EH (cell line): ENCODE measurements around the gene SLC7A7.
"Not testable (repeated sequence)": the region's sequence is repeated elsewhere in the genome, so short reads cannot be mapped to it uniquely, and the experiment has no call there.

Experiments
- DNase-seq: peaks from one replicate; pipeline ENCODE4 v3.0.0-alpha.2; 2015; ENCODE audit warnings: low read depth

SLC7A7 gene

GRCh38 chr14:22814941-22815713 is at the start of gene SLC7A7:
Gene SLC7A7, minus strand, starts transcription at chr14:22815435. Its CDS starts 2,037 bp downstream, at chr14:22813398.
- DNase-seq = no peak

GRCh38 chr14:22864979-22865378 is 49.7 kb upstream of the SLC7A7 start:
- DNase-seq = no peak

GRCh38 chr14:22861651-22862050 is 46.4 kb upstream of the SLC7A7 start:
- DNase-seq = no peak

- not testable (repeated sequence) for DNase-seq
Observed at GRCh38 chr14:22860377-22860776, 45.1 kb upstream of the SLC7A7 start.

- no peak for DNase-seq
Observed at GRCh38 chr14:22856428-22856827, 41.2 kb upstream of the SLC7A7 start.

GRCh38 chr14:22854963-22855724 is 39.9 kb upstream of the SLC7A7 start:
- DNase-seq = no peak

GRCh38 chr14:22854296-22854695 is 39.1 kb upstream of the SLC7A7 start:
- not testable (repeated sequence) for DNase-seq

- peak; percentile 84 for DNase-seq
Observed at GRCh38 chr14:22852940-22853767, 37.9 kb upstream of the SLC7A7 start.

- no peak for DNase-seq
Observed at GRCh38 chr14:22852599-22852939, 37.3 kb upstream of the SLC7A7 start.

GRCh38 chr14:22852178-22852577 is 36.9 kb upstream of the SLC7A7 start:
- not testable (repeated sequence) for DNase-seq

GRCh38 chr14:22850944-22851764 is 35.9 kb upstream of the SLC7A7 start:
- DNase-seq = peak; percentile 98

GRCh38 chr14:22849212-22849819 is 34.1 kb upstream of the SLC7A7 start:
- DNase-seq = peak; percentile 17

- peak; percentile 89 for DNase-seq
Observed at GRCh38 chr14:22848351-22849164, 33.3 kb upstream of the SLC7A7 start.

- DNase-seq = peak; percentile 51
Observed at GRCh38 chr14:22847661-22848341, 32.6 kb upstream of the SLC7A7 start.

GRCh38 chr14:22846811-22847307 is 31.6 kb upstream of the SLC7A7 start:
- DNase-seq = no peak

GRCh38 chr14:22845821-22846625 is 30.8 kb upstream of the SLC7A7 start:
- DNase-seq = no peak

GRCh38 chr14:22845103-22845394 is 29.8 kb upstream of the SLC7A7 start:
- no peak for DNase-seq

GRCh38 chr14:22844221-22845102 is 29.2 kb upstream of the SLC7A7 start:
- no peak for DNase-seq
